Epithelial cell of prostate (primary cell): ENCODE results near the gene CFAP73.

Experiments used
- DNase-seq: peaks from one replicate; pipeline ENCODE4 v3.0.0-alpha.2; 2011; ENCODE audit warnings: low read depth, low spot score
- H3K27ac ChIP-seq: fragments of 450-650 bp; 2 replicates; pipeline ENCODE4 v1.5.1; 2017; ENCODE audit warnings: mild to moderate bottlenecking

Gene CFAP73

GRCh38 chr12:113118142-113118541 lies 31.4 kb upstream of the CFAP73 start:
- no peak overlapping the region for H3K27ac ChIP-seq
- DNase-seq, result no peak

GRCh38 chr12:113119980-113120669 lies 29.4 kb upstream of the CFAP73 start:
- DNase-seq, result no peak
- H3K27ac ChIP-seq, result no peak overlapping the region

GRCh38 chr12:113120670-113121370 lies 28.7 kb upstream of the CFAP73 start:
- H3K27ac ChIP-seq, result no peak overlapping the region
- DNase-seq, result no peak

DNA sequence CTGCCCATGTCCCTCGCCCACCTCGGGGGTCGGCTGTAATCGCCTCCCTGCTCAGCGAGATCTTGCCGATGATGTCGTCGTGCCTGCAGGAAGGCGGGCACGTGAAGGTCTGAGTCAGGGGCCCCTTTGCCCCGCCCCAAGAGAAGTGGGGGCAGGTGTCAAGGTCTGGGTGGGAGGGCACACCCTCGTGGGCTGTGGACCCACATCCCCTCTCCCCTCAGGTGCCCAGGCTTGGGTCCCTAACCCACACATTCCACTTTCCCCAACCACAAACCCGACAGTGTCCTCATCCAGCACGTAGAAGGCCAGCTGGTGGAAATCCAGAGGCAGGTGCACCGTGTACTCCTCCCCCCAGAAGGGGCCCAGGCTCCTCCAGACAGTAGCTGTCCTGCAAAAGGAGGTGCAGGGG lies 21.7 kb upstream of the CFAP73 start:
- no peak for DNase-seq
- no peak overlapping the region for H3K27ac ChIP-seq

DNA sequence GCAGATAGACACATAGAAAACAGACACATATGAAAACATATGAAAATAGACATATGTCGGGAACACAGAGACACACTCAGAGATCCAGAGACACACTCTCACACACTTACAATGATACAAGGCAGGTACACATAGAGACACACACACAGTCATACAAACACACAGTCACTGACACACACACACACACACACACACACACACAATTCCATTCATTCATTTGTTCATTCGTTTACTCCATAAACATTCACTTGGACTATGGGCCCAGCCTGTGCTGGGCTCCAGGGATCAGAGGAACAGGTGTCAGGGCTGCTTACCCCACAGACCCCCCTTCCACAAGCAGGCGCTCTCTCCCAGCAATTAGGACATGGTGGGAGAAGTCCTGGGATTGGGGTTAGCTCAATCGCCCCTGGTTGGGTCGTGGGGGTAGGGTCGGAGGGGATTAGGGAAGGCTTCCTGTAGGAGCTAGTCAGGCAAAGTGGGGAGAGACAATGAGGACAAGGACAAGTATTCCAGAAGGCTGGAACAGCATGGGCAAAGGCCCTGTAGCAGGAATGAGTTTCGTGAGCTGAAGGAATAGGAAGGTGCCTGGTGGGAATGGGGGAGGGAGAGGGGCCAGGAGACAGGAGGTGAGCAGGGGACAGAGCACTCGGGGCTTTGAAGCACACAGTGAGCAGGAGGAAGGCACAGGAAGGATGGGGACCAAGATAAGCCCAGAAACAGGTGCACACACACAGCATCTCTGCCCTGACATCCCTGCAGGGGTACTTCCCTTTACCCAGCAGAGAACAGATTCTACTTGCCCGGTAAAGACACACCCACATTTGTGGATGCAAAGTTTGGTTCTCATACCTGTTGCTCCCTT lies 20.5 kb upstream of the CFAP73 start:
- no peak overlapping the region for H3K27ac ChIP-seq
- DNase-seq, result no peak

- DNase-seq, result no peak
- no peak overlapping the region for H3K27ac ChIP-seq
Observed at GRCh38 chr12:113129664-113130456, 19.7 kb upstream of the CFAP73 start.

GRCh38 chr12:113130457-113131135 lies 18.9 kb upstream of the CFAP73 start:
- H3K27ac ChIP-seq, result no peak overlapping the region
- DNase-seq, result no peak

- no peak for DNase-seq
- no peak overlapping the region for H3K27ac ChIP-seq
Observed at GRCh38 chr12:113131556-113131955, 18.0 kb upstream of the CFAP73 start.

DNA sequence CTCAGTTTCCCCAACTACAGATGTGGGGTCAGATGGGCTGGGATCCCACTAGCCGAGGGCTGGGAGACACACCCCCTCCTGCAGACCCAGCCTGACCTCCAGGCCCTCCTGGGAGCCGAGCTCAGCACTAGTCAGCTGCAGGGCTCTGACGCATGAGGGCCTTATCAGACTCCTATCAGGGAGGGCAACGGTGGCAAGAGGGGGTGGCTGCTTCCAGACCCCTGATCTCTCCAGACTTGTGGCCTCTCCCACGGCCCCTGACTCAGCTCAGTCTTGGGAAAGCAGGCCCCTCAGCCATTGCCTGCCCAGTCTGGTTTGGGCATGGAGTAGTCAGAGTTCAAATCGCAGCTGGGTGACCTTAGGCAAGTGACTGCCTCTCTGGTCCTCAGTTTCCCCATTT lies 16.5 kb upstream of the CFAP73 start:
- H3K27ac ChIP-seq, result no peak overlapping the region
- no peak for DNase-seq

GRCh38 chr12:113133666-113134065 lies 15.9 kb upstream of the CFAP73 start:
- H3K27ac ChIP-seq, result no peak overlapping the region
- no peak for DNase-seq

DNA sequence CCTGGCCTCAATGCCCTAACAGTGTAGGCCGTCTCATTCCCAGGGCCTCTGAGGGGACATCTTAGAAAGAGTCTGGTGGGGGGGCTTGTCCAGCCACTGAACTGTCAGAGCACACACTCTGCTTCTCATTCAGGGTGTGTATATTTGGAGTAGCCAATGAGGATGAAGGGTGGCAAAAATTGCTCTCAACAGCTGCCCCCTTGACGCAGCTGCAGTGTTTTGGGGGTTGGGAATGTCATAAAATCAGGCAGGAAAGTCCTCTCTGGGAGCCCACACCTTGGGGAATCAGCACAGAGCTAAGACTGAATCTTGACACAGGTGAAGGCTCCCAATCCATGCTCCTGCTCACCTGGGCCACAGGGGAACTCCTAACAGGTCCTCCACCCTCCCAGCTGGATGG lies 15.5 kb upstream of the CFAP73 start:
- no peak overlapping the region for H3K27ac ChIP-seq
- no peak for DNase-seq

DNA sequence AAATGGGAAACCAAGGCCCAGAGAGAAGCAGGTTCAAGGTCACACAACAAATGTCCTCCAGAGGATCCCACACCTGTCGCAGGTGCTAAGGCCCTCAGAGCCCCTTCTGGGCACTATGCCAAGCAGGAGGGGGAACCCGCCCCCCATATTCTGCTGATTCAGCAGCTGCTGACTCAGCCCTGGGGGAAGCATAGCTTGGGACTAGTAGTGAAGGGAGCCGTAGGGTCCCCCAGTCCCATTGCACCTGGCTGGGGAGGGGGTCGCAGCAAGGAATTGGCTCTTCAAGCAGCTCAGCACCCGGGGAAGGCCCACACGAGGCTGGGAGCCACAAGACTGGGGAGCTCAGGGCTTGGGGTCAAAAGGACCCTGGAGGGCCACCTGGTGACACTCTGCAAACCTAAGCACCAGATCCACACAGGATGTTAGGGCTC lies 15.0 kb upstream of the CFAP73 start:
- no peak overlapping the region for H3K27ac ChIP-seq
- DNase-seq, result no peak

DNA sequence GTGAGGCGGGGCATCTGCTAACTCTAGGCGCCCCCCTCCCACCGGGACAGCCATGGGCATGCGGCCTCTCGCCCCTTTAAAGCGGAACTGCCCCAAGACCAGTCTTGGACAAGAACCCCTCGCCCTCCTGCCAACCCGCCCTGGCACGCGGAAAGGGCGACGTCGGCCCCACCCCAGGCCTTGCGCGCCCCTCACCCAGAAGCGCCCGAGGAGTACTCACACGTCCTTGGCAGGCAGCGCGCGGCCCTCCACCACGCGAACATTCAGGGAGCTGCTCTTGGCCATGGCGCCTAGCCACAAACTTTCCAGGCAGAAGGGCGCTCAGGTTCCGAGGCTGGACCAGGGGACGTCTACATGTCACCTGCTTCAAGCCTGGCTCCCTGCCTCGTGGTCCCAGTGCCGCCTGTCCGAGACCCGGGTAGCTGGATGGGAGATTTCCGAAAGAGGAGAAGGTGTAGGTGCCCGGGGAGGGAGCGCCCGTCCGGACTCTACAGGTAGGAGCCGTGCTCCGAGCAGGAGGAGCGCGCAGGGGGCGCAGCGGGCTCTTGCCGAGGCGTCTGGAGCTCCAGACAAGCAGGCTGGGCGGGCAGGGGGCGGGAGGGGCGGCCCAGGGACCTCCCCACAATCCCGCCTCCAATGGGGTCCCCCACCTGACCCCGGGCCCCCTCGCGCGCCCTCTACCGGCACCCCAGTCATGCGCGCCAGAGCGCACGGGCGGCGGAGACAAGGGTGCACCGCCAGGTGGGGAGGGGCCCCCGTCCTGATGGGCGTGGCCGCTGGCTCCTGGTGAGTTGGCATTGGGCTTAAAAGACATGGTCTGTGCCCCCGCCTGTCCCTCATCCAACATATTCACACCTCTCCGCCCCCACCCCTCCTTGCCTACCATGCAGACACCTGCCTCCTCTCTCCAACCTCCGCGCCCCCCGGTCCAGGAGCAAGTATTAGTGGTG lies 14.1 kb upstream of the CFAP73 start, which contains the start of gene RASAL1:
Gene RASAL1 (minus strand): TSS at position 584 of the 950 bp plus-strand sequence. CDS start 299 bp downstream, at position 285.
- DNase-seq, result no peak
- peak within 1 kb of the TSS; percentile 9 for H3K27ac ChIP-seq

- peak overlapping the region; percentile 9 for H3K27ac ChIP-seq
- no peak for DNase-seq
Observed at GRCh38 chr12:113136128-113136989, 13.2 kb upstream of the CFAP73 start.

DNA sequence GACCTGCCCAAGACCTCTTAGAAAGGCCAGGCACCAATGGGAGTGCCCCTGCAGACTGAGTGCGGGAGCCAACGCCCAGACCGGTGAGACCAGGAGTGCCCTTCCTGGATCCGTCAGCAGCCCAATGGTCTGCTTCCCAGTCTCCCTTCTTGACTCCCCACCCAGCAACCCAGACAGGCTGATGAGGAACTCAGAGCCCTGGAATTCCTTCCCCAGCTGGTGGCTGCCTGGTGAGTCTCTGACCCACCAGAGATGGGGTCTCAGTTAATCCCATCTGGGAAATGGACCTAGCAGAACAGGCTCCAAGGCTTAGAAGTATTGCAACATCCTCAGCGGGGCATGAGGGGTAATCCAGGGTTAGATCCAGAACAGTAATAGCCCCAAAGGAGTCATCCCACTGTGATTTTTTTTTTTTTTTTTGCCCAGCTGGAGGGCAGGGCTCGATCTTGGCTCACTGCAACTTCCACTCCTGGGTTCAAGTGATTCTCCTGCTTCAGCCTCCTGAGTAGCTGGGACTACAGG lies 12.5 kb upstream of the CFAP73 start:
- no peak overlapping the region for H3K27ac ChIP-seq
- DNase-seq, result no peak

GRCh38 chr12:113137861-113138783 lies 11.4 kb upstream of the CFAP73 start:
- no peak for DNase-seq

More at GRCh38 chr12:113137861-113138783, 11.4 kb upstream of the CFAP73 start:
- H3K27ac ChIP-seq, result no peak overlapping the region
